CD4-positive, alpha-beta T cell treated with Interleukin-10 for 1 hour (primary cell): Measurements from ENCODE around the gene SNCG.
"Not testable (repeated sequence)": the region's sequence is repeated elsewhere in the genome, so short reads cannot be mapped to it uniquely, and the experiment has no call there.

Source experiments
- DNase-seq: peaks from one replicate; pipeline ENCODE4 v3.0.0-alpha.2; 2020

Gene SNCG

GRCh38 chr10:86945361-86946212, 12.8 kb upstream of the SNCG start:
- DNase-seq: no peak

GRCh38 chr10:86946213-86947155, 11.9 kb upstream of the SNCG start:
- DNase-seq: no peak

GRCh38 chr10:86947806-86948205, 10.6 kb upstream of the SNCG start:
- DNase-seq: not testable (repeated sequence)

GRCh38 chr10:86950349-86950748, 8.1 kb upstream of the SNCG start:
- peak; percentile 33 for DNase-seq

GRCh38 chr10:86951184-86951761, 7.1 kb upstream of the SNCG start:
- no peak for DNase-seq

GRCh38 chr10:86952106-86952505, 6.3 kb upstream of the SNCG start:
- DNase-seq: no peak

- not testable (repeated sequence) for DNase-seq
These were observed 5.7 kb upstream of the SNCG start for GRCh38 chr10:86952697-86953096.

- no peak for DNase-seq
These were observed 4.4 kb upstream of the SNCG start for GRCh38 chr10:86953747-86954680.

GRCh38 chr10:86954681-86955500, 3.5 kb upstream of the SNCG start:
- DNase-seq: no peak

GRCh38 chr10:86955501-86956194, 2.8 kb upstream of the SNCG start:
- no peak for DNase-seq

- DNase-seq: no peak
These were observed 2.1 kb upstream of the SNCG start for GRCh38 chr10:86956195-86956847.

GRCh38 chr10:86956848-86957448, 1.5 kb upstream of the SNCG start:
- no peak for DNase-seq

GRCh38 chr10:86957471-86958115, 806 bp upstream of the SNCG start, which contains the start of gene MMRN2:
TSS of gene MMRN2 (minus strand) at chr10:86957615. CDS start at chr10:86957541, 74 bp downstream.
- no peak for DNase-seq

GRCh38 chr10:86958901-86959736, 720 bp downstream of the SNCG start:
- no peak for DNase-seq

GRCh38 chr10:86959737-86960002, 1.3 kb downstream of the SNCG start:
- DNase-seq: no peak

GRCh38 chr10:86960003-86960862, 1.8 kb downstream of the SNCG start:
- peak; percentile 60 for DNase-seq

- no peak for DNase-seq
These were observed 2.5 kb downstream of the SNCG start for GRCh38 chr10:86960863-86961434.
